Measurements from ENCODE around the gene LDLRAD3.

LDLRAD3 gene

DNA sequence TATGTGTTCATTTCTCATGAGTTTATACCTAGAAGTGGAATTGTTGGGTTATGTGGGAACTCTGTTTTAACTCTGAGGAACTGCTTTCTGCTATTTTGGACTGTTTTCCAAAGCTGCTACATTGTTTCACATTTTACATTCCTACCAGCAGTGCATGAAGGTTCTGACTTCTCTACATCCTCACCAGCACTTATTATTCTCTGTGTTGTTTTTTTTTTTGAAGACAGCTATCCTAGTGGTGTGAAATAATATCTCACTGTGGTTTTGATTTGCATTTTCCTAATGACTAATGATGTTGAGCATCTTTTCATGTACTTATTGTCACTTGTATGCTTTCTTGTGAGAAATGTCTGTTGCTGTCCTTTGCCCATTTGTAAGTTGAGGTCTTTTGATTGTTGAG, 175.4 kb downstream of the LDLRAD3 start:
- H3K4me3 ChIP-seq (ENCODE audit: low read depth, low read length) = no peak overlapping the region
- H3K27ac ChIP-seq (ENCODE audit: low read depth, low read length) = no peak overlapping the region
- no peaks in the 10 kb centered on the region for H3K36me3 ChIP-seq (ENCODE audit: control insufficient read depth, insufficient read depth, low read length)
- H3K4me1 ChIP-seq (ENCODE audit: control insufficient read depth, insufficient read depth, low read length) = no peaks in the 10 kb centered on the region
- H3K27me3 ChIP-seq (ENCODE audit: control insufficient read depth, insufficient read depth, low read length) = no peaks in the 10 kb centered on the region
- H3K9ac ChIP-seq (ENCODE audit: low read depth, low read length) = no peak overlapping the region
- H3K9me3 ChIP-seq (ENCODE audit: control insufficient read depth, insufficient read depth, low read length) = no peaks in the 10 kb centered on the region

DNA sequence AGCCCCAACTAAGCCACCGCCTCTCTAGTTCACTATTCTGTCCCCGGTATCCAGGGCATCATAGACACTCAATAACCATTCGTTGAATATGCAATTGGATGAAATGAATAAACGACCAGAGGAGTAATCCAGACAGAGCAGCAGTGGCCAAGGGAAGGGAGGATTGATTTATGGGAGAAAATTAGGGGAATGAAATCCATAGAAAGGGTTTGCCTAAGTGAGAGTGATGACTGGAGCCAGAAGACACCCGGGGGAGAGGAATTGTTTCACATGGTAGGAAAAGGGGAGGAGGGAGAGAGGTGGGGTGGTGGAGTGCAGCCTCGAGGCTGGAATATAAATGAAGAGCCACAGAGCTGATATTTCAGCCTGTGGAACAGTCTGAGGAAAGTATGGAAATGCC, 177.2 kb downstream of the LDLRAD3 start:
- H3K4me1 ChIP-seq (ENCODE audit: control insufficient read depth, insufficient read depth, low read length) = no peaks in the 10 kb centered on the region
- H3K9ac ChIP-seq (ENCODE audit: low read depth, low read length) = no peak overlapping the region
- H3K9me3 ChIP-seq (ENCODE audit: control insufficient read depth, insufficient read depth, low read length) = no peaks in the 10 kb centered on the region
- H3K27me3 ChIP-seq (ENCODE audit: control insufficient read depth, insufficient read depth, low read length) = no peaks in the 10 kb centered on the region
- H3K27ac ChIP-seq (ENCODE audit: low read depth, low read length) = no peak overlapping the region
- no peaks in the 10 kb centered on the region for H3K36me3 ChIP-seq (ENCODE audit: control insufficient read depth, insufficient read depth, low read length)
- H3K4me3 ChIP-seq (ENCODE audit: low read depth, low read length) = no peak overlapping the region

DNA sequence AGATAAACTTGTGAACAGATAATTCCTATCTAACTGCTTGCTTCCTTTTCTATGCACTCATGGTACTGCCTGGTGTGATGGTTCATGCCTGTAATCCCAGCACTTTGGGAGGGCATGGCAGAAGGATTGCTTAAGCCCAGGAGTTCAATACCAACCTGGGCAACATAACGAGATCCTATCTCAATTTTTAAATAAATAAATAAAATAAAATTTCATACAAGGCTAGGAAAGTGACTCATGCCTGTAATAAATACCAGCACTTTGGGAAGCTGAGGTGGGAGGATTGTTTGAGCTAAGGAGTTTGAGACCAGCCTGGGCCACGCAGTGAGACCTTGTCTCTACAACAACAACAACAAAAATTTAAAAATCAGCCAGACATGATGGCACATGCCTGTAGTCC, 178.8 kb downstream of the LDLRAD3 start:
- peaks cover 7% of the 10 kb centered on the region for H3K4me1 ChIP-seq (ENCODE audit: control insufficient read depth, insufficient read depth, low read length)
- H3K27ac ChIP-seq (ENCODE audit: low read depth, low read length) = no peak overlapping the region
- no peak overlapping the region for H3K9ac ChIP-seq (ENCODE audit: low read depth, low read length)
- no peaks in the 10 kb centered on the region for H3K27me3 ChIP-seq (ENCODE audit: control insufficient read depth, insufficient read depth, low read length)
- H3K4me3 ChIP-seq (ENCODE audit: low read depth, low read length) = no peak overlapping the region
- H3K9me3 ChIP-seq (ENCODE audit: control insufficient read depth, insufficient read depth, low read length) = no peaks in the 10 kb centered on the region
- H3K36me3 ChIP-seq (ENCODE audit: control insufficient read depth, insufficient read depth, low read length) = no peaks in the 10 kb centered on the region

DNA sequence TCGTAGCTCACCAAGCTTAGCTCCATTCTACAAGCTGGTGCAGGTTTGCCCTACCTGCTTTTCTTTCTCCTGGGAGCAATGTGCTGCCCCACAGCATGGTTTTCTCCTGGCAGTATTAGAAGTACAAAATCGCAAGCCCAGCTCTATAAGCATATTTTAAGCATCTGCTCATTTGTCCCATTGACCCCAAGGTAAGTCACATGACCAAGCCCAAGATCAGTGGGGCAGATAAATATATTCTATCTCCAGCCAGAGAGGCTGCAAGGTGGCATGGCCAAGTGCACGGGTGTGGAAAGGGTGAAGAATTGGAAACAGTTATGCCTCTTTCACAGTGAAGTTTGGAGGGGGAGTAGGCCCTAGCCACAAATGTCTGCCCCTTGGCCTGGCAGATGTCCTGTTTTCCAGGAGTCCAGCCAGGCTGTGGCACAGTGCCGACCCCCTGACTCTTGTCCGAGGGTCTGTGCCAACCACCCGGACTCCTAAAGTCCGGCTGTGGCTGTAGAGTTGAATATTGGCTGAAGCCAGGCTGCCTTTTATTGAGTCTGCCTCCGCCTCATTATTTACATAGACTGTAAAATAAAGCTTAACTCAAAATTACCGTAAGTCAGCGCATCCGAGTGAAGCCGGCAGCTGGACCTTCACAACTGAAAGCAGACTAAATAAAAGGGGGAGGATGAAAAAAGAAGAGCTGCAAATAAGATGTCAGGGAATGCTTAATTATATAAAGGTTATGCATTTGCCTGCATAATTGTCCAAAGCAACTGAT, 179.7 kb downstream of the LDLRAD3 start:
- no peak overlapping the region for H3K27ac ChIP-seq (ENCODE audit: low read depth, low read length)
- no peaks in the 10 kb centered on the region for H3K27me3 ChIP-seq (ENCODE audit: control insufficient read depth, insufficient read depth, low read length)
- H3K9me3 ChIP-seq (ENCODE audit: control insufficient read depth, insufficient read depth, low read length) = no peaks in the 10 kb centered on the region
- peaks cover 7% of the 10 kb centered on the region for H3K4me1 ChIP-seq (ENCODE audit: control insufficient read depth, insufficient read depth, low read length)
- no peaks in the 10 kb centered on the region for H3K36me3 ChIP-seq (ENCODE audit: control insufficient read depth, insufficient read depth, low read length)
- no peak overlapping the region for H3K4me3 ChIP-seq (ENCODE audit: low read depth, low read length)
- no peak overlapping the region for H3K9ac ChIP-seq (ENCODE audit: low read depth, low read length)

DNA sequence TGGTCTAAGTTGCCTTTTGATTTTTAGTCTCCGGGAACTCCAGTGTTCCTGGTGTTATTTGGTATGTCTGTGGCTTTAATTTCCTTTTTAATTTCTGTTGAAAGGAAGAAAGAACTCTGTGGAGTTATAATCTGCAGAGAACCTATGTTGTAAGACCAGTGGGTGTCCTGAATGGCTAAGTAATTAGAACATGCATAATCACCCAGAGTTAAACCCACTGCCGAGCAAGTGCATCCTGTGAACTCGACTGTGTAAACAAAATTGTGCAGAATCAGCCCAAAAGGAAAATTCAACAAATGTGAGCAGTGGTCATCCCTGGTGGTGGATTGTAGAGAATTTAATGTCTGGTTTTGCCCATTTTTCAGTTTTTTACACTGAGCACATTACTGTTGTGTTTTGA, 182.8 kb downstream of the LDLRAD3 start:
- Histone ChIP-seq H3K4me3 (ENCODE audit: low read depth, low read length) (no peak overlapping the region), H3K27me3 (ENCODE audit: control insufficient read depth, insufficient read depth, low read length) (no peaks in the 10 kb centered on the region), H3K36me3 (ENCODE audit: control insufficient read depth, insufficient read depth, low read length) (no peaks in the 10 kb centered on the region), H3K27ac (ENCODE audit: low read depth, low read length) (no peak overlapping the region), H3K4me1 (ENCODE audit: control insufficient read depth, insufficient read depth, low read length) (peaks cover 16% of the 10 kb centered on the region), H3K9ac (ENCODE audit: low read depth, low read length) (no peak overlapping the region), H3K9me3 (ENCODE audit: control insufficient read depth, insufficient read depth, low read length) (no peaks in the 10 kb centered on the region)

DNA sequence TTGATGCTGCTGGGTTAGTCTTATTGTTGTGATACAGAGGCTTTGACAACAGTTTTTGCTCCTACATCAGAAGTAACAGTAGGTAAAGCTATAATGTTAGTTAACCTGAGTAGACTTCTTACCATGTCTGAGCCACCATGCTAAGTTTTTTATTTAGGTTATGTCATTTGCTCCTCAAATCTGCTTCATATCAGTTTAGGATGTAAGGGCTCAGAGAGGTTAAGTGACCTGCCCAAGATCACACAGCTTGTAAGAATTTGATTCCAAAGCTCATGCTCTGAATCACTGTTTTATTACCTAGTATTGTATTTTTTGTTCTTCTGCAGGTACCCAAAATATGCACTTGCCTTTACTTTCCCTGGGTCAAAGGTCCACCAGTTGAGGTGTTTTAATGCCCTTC, 183.7 kb downstream of the LDLRAD3 start:
- no peaks in the 10 kb centered on the region for H3K9me3 ChIP-seq (ENCODE audit: control insufficient read depth, insufficient read depth, low read length)
- no peaks in the 10 kb centered on the region for H3K27me3 ChIP-seq (ENCODE audit: control insufficient read depth, insufficient read depth, low read length)
- peaks cover 16% of the 10 kb centered on the region for H3K4me1 ChIP-seq (ENCODE audit: control insufficient read depth, insufficient read depth, low read length)
- no peak overlapping the region for H3K9ac ChIP-seq (ENCODE audit: low read depth, low read length)
- H3K4me3 ChIP-seq (ENCODE audit: low read depth, low read length) = no peak overlapping the region
- no peaks in the 10 kb centered on the region for H3K36me3 ChIP-seq (ENCODE audit: control insufficient read depth, insufficient read depth, low read length)
- no peak overlapping the region for H3K27ac ChIP-seq (ENCODE audit: low read depth, low read length)

DNA sequence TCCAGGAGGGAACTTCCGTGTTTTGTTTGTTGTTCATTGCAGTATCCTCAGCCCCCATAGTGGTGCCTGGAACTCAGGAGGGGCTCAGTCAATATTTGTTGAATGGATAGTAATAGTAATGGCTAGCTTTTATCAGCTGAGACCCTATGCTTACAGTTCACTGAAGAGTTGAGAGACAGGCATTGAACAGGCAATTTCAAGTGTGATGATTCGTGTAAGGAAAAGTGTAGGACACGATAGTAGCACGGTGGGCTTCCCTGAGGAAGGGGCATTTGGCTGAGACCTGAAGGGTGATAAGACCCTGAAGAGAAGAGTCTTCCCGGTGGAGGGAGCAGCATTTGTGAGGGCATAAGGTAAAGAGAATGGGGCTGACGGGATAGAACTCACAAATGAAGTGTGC, 186.1 kb downstream of the LDLRAD3 start:
- H3K9me3 ChIP-seq (ENCODE audit: control insufficient read depth, insufficient read depth, low read length) = no peaks in the 10 kb centered on the region
- no peak overlapping the region for H3K4me3 ChIP-seq (ENCODE audit: low read depth, low read length)
- H3K27me3 ChIP-seq (ENCODE audit: control insufficient read depth, insufficient read depth, low read length) = no peaks in the 10 kb centered on the region
- no peak overlapping the region for H3K27ac ChIP-seq (ENCODE audit: low read depth, low read length)
- H3K4me1 ChIP-seq (ENCODE audit: control insufficient read depth, insufficient read depth, low read length) = peaks cover 16% of the 10 kb centered on the region
- H3K9ac ChIP-seq (ENCODE audit: low read depth, low read length) = no peak overlapping the region
- H3K36me3 ChIP-seq (ENCODE audit: control insufficient read depth, insufficient read depth, low read length) = no peaks in the 10 kb centered on the region

DNA sequence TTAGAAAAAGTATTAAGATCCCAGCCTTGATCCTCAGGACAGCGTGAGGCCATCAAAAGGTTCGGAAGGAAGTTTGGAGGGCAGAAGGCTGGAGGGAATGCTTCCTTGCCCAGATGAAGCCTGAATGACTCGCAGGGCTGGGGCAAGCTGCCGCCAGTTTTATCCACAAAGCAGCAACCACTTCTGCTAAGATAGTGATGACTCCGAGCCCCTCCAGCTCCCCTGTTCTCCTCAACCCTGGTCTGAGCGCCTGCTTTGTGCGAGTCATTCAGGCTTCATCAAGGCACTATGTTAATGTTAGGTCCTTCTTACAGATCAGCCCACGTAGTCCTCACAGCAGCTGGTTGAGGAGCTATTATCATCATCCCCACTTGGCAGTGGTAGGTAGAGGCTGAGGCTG, 186.5 kb downstream of the LDLRAD3 start:
- Histone ChIP-seq H3K9ac (ENCODE audit: low read depth, low read length) (no peak overlapping the region; the same call in 1 of the 2 replicates), H3K27me3 (ENCODE audit: control insufficient read depth, insufficient read depth, low read length) (no peaks in the 10 kb centered on the region), H3K9me3 (ENCODE audit: control insufficient read depth, insufficient read depth, low read length) (no peaks in the 10 kb centered on the region), H3K4me3 (ENCODE audit: low read depth, low read length) (no peak overlapping the region), H3K36me3 (ENCODE audit: control insufficient read depth, insufficient read depth, low read length) (no peaks in the 10 kb centered on the region), H3K27ac (ENCODE audit: low read depth, low read length) (no peak overlapping the region), H3K4me1 (ENCODE audit: control insufficient read depth, insufficient read depth, low read length) (peaks cover 16% of the 10 kb centered on the region)

DNA sequence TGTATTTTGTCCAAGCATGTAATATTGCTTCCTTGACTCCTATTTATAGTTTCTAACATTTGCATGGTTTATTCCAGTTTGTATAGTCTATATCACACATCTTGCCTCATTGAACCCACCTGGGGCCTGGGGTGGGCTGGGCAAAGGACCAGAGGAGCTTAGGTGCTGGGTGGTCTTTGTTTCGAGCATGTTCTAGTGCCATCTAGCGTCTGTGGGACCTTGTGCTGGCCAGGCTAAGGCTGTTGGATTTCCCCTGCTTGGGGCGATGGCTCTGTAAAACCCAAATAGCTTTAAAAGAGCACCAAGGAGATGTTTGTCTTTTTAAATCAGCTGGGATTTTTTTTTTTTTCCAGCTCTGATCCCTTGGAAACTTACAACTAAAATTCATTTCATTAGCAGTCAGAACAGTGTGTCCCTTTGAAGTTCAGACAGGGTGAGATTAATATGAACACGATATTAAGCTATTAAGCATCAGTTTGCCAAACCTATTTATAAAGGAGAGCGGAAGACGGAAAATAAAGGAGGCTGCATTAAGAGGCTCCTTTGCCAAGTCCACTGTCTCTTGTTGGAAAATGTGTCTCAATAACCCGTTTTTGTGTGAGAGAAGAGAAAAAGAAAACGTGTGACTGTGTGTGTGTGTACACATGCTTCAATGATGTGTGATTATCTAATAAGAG, 188.0 kb downstream of the LDLRAD3 start:
- H3K4me3 ChIP-seq (ENCODE audit: low read depth, low read length) = no peak overlapping the region
- H3K27me3 ChIP-seq (ENCODE audit: control insufficient read depth, insufficient read depth, low read length) = no peaks in the 10 kb centered on the region
- H3K4me1 ChIP-seq (ENCODE audit: control insufficient read depth, insufficient read depth, low read length) = peaks cover 10% of the 10 kb centered on the region
- H3K27ac ChIP-seq (ENCODE audit: low read depth, low read length) = no peak overlapping the region
- no peak overlapping the region for H3K9ac ChIP-seq (ENCODE audit: low read depth, low read length)
- no peaks in the 10 kb centered on the region for H3K36me3 ChIP-seq (ENCODE audit: control insufficient read depth, insufficient read depth, low read length)
- H3K9me3 ChIP-seq (ENCODE audit: control insufficient read depth, insufficient read depth, low read length) = no peaks in the 10 kb centered on the region

DNA sequence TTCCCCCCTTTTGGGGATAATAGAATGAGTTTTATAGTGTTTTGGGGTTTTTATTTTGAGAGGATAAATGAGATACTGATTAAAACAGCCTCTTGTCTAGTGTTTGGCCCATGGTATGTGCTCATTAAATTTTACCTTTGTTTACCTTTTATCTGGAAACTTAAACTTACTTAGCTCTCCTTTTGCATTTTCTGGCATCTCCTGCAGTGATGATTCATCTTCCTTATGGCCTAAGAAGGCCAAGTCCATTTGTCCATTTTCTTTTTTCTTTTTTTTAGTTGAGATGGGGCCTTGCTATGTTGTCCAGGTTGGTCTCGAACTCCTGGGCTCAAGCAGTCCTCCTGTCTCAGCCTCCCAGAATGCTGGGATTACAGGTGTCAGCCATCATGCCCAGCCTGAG, 189.1 kb downstream of the LDLRAD3 start:
- H3K27ac ChIP-seq (ENCODE audit: low read depth, low read length) = no peak overlapping the region
- peaks cover 9% of the 10 kb centered on the region; the same call in 1 of the 2 replicates for H3K4me1 ChIP-seq (ENCODE audit: control insufficient read depth, insufficient read depth, low read length)
- no peak overlapping the region for H3K9ac ChIP-seq (ENCODE audit: low read depth, low read length)
- no peaks in the 10 kb centered on the region for H3K9me3 ChIP-seq (ENCODE audit: control insufficient read depth, insufficient read depth, low read length)
- H3K36me3 ChIP-seq (ENCODE audit: control insufficient read depth, insufficient read depth, low read length) = no peaks in the 10 kb centered on the region
- H3K27me3 ChIP-seq (ENCODE audit: control insufficient read depth, insufficient read depth, low read length) = no peaks in the 10 kb centered on the region
- H3K4me3 ChIP-seq (ENCODE audit: low read depth, low read length) = no peak overlapping the region

DNA sequence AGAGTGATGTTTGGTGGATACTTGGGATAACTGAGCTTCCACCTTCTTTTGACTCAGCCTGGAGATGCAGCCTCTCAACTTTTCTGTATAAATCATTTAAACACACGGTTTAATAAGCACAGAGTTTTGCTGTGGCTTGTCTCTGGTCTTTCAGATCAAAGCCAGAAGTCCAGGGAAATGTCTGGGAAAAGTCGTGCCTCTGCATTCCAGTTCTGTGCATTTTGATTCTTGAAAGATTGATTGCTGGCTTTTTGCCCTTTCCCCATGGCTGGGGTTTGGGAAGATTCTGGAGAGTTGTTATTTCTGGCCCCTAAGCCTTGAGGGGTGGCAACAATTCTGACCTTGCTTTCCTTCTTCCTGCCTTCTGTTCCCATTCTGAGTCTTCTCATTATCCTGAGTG, 191.2 kb downstream of the LDLRAD3 start:
- Histone ChIP-seq H3K4me1 (ENCODE audit: control insufficient read depth, insufficient read depth, low read length) (peaks cover 9% of the 10 kb centered on the region; the same call in 1 of the 2 replicates), H3K4me3 (ENCODE audit: low read depth, low read length) (no peak overlapping the region), H3K27ac (ENCODE audit: low read depth, low read length) (no peak overlapping the region), H3K9ac (ENCODE audit: low read depth, low read length) (no peak overlapping the region), H3K27me3 (ENCODE audit: control insufficient read depth, insufficient read depth, low read length) (no peaks in the 10 kb centered on the region), H3K9me3 (ENCODE audit: control insufficient read depth, insufficient read depth, low read length) (no peaks in the 10 kb centered on the region), H3K36me3 (ENCODE audit: control insufficient read depth, insufficient read depth, low read length) (no peaks in the 10 kb centered on the region)
